H9 (cell line): ENCODE results near the gene PCSK2. TPM values are rescaled to one million over a fixed set of nuclear protein-coding genes. Genes with fewer than 3 reads are reported as not detected.

Experiments
- DNase-seq: peaks from one replicate; pipeline ENCODE4 v3.0.0-alpha.2; 2017
- H2AFZ ChIP-seq: one replicate; pipeline ENCODE4 v1.6.1; 2013; ENCODE audit warnings: mild to moderate bottlenecking, low read length, control low read depth, moderate library complexity
- H2AK5ac ChIP-seq: 2 replicates; pipeline ENCODE4 v1.6.1; 2013; ENCODE audit warnings: low read length, control low read depth, mixed read lengths; ENCODE audit not compliant: insufficient read length
- H2BK120ac ChIP-seq: one replicate; pipeline ENCODE4 v1.6.1; 2013; ENCODE audit warnings: low read depth, mild to moderate bottlenecking, low read length, control low read depth, inconsistent platforms; ENCODE audit not compliant: poor library complexity, severe bottlenecking
- H2BK12ac ChIP-seq: 2 replicates; pipeline ENCODE4 v1.6.1; 2013; ENCODE audit warnings: low read length, control low read depth, mixed read lengths, low read depth; ENCODE audit not compliant: insufficient read length
- H2BK15ac ChIP-seq: 2 replicates; pipeline ENCODE4 v1.6.1; 2013; ENCODE audit warnings: low read depth, low read length, control low read depth
- H2BK20ac ChIP-seq: one replicate; pipeline ENCODE4 v1.6.1; 2013; ENCODE audit warnings: low read depth, mild to moderate bottlenecking, low read length, control low read depth, inconsistent platforms; ENCODE audit not compliant: poor library complexity, severe bottlenecking
- H2BK5ac ChIP-seq: 2 replicates; pipeline ENCODE4 v1.6.1; 2013; ENCODE audit warnings: low read length, control low read depth, mixed read lengths; ENCODE audit not compliant: insufficient read length
- H3K14ac ChIP-seq: 2 replicates; pipeline ENCODE4 v1.6.1; 2013; ENCODE audit warnings: low read length, control low read depth; ENCODE audit not compliant: insufficient read depth
- H3K18ac ChIP-seq: 2 replicates; pipeline ENCODE4 v1.6.1; 2013; ENCODE audit warnings: low read depth, mild to moderate bottlenecking, mixed read lengths, low read length, control low read depth; ENCODE audit not compliant: insufficient read length
- H3K23ac ChIP-seq: 2 replicates; pipeline ENCODE4 v1.6.1; 2013; ENCODE audit warnings: low read length, control low read depth, mixed read lengths, low read depth; ENCODE audit not compliant: insufficient read length
- H3K23me2 ChIP-seq: 2 replicates; pipeline ENCODE4 v1.6.1; 2013; ENCODE audit warnings: low read depth, mild to moderate bottlenecking, mixed read lengths, low read length, control low read depth; ENCODE audit not compliant: insufficient read length, poor library complexity, severe bottlenecking
- H3K27ac ChIP-seq: 2 replicates; pipeline ENCODE4 v1.5.1; 2013; ENCODE audit warnings: low read length, control low read depth, mixed read lengths, low read depth; ENCODE audit not compliant: insufficient read length
- H3K27me3 ChIP-seq: 2 replicates; pipeline ENCODE4 v1.6.1; 2013; ENCODE audit warnings: low read length, control low read depth, inconsistent platforms; ENCODE audit not compliant: insufficient read depth
- H3K4ac ChIP-seq: 2 replicates; pipeline ENCODE4 v1.6.1; 2013; ENCODE audit warnings: low read depth, mild to moderate bottlenecking, control low read depth, inconsistent platforms, low read length, moderate library complexity
- H3K4me1 ChIP-seq: 2 replicates; pipeline ENCODE4 v1.6.1; 2013; ENCODE audit warnings: low read length, control low read depth, inconsistent platforms; ENCODE audit not compliant: insufficient read depth
- H3K4me2 ChIP-seq: 2 replicates; pipeline ENCODE4 v1.6.1; 2013; ENCODE audit warnings: low read length, control low read depth, mixed read lengths; ENCODE audit not compliant: insufficient read length, insufficient read depth
- H3K56ac ChIP-seq: 2 replicates; pipeline ENCODE4 v1.6.1; 2013; ENCODE audit warnings: low read depth, mild to moderate bottlenecking, mixed read lengths, low read length, control low read depth; ENCODE audit not compliant: insufficient read length
- H3K79me1 ChIP-seq: 2 replicates; pipeline ENCODE4 v1.6.1; 2013; ENCODE audit warnings: low read depth, mild to moderate bottlenecking, moderate library complexity, low read length, control low read depth, inconsistent platforms; ENCODE audit not compliant: insufficient read depth, poor library complexity, severe bottlenecking
- H3K79me2 ChIP-seq: 2 replicates; pipeline ENCODE4 v1.6.1; 2013; ENCODE audit warnings: low read length, control low read depth, inconsistent platforms; ENCODE audit not compliant: insufficient read depth
- H3K9ac ChIP-seq: 2 replicates; pipeline ENCODE4 v1.6.1; 2013; ENCODE audit warnings: low read length, control low read depth, mixed read lengths; ENCODE audit not compliant: insufficient read length; ENCODE audit errors: extremely low read depth
- H3K9me3 ChIP-seq: one replicate; pipeline ENCODE4 v1.6.1; 2013; ENCODE audit warnings: low read depth, low read length, inconsistent platforms; ENCODE audit not compliant: control insufficient read depth
- H3T11ph ChIP-seq: one replicate; pipeline ENCODE4 v1.6.1; 2013; ENCODE audit warnings: mild to moderate bottlenecking, low read length, control low read depth, inconsistent platforms
- H4K20me1 ChIP-seq: one replicate; pipeline ENCODE4 v1.6.1; 2013; ENCODE audit not compliant: control insufficient read depth, insufficient read length, insufficient read depth
- H4K5ac ChIP-seq: 2 replicates; pipeline ENCODE4 v1.6.1; 2013; ENCODE audit warnings: low read depth, mild to moderate bottlenecking, mixed read lengths, low read length, control low read depth; ENCODE audit not compliant: insufficient read length
- H4K8ac ChIP-seq: replicated peaks from 2 replicates; pipeline ENCODE4 v1.6.1; 2013; ENCODE audit warnings: low read length, control low read depth, mixed read lengths, low read depth; ENCODE audit not compliant: insufficient read length
- H4K91ac ChIP-seq: 2 replicates; pipeline ENCODE4 v1.6.1; 2013; ENCODE audit warnings: low read depth, mild to moderate bottlenecking, moderate library complexity, mixed read lengths, low read length, control low read depth; ENCODE audit not compliant: insufficient read length
- H3K27ac Mint-ChIP-seq, 3 experiments: 2 replicates in 2 of 3; 3 replicates in 1 of 3; pipeline ENCODE4 v1.8.0; 2020 to 2021; ENCODE audit warnings: mixed read lengths in 3 of 3, mild to moderate bottlenecking in 1 of 3, moderate library complexity in 1 of 3
- H3K27me3 Mint-ChIP-seq: 2 replicates; pipeline ENCODE4 v1.8.0; 2021; ENCODE audit warnings: low read depth, mild to moderate bottlenecking, moderate library complexity, mixed read lengths
- H3K36me3 Mint-ChIP-seq, 3 experiments: 2 replicates in 2 of 3; 3 replicates in 1 of 3; pipeline ENCODE4 v1.8.0; 2020 to 2021; ENCODE audit warnings: low read depth in 3 of 3, mixed read lengths in 3 of 3; ENCODE audit not compliant: insufficient read depth in 1 of 3
- H3K4me1 Mint-ChIP-seq, 2 experiments: 2 replicates each; pipeline ENCODE4 v1.8.0; 2020; ENCODE audit warnings: mixed read lengths in 2 of 2
- H3K4me3 Mint-ChIP-seq, 2 experiments: 2 replicates in 1 of 2; 3 replicates in 1 of 2; pipeline ENCODE4 v1.8.0; 2020 to 2021; ENCODE audit warnings: mild to moderate bottlenecking in 2 of 2, mixed read lengths in 2 of 2, moderate library complexity in 1 of 2
- H3K9me3 Mint-ChIP-seq, 2 experiments: 2 replicates in 1 of 2; 3 replicates in 1 of 2; pipeline ENCODE4 v1.8.0; 2020; ENCODE audit warnings: mild to moderate bottlenecking in 2 of 2, mixed read lengths in 2 of 2, moderate library complexity in 1 of 2
- CTCF ChIP-seq: fragments of 200-600 bp; sonication (generic); conservative IDR thresholded peaks from 3 replicates; pipeline ENCODE4 v1.8.0; 2021; ENCODE audit warnings: antibody characterized with exemption, mild to moderate bottlenecking
- WGBS: extraction: QIAGEN DNeasy Blood & Tissue Kit; methylation state at CpG from one replicate; pipeline ENCODE4 v1.1.7; 2013; ENCODE audit warnings: missing lambda C conversion rate, low lambda C conversion rate, mixed read lengths; ENCODE audit not compliant: insufficient read length; ENCODE audit errors: extremely low coverage; 5-methylcytosine and 5-hydroxymethylcytosine counted together
- total RNA-seq: library from RNA; stranded (reverse); gene quantifications from 2 replicates; pipeline ENCODE4 v1.2.1, GENCODE V29; 2021

The PCSK2 gene
- total RNA-seq, 1 experiment from 2014 or later, result 2.8 TPM

DNA sequence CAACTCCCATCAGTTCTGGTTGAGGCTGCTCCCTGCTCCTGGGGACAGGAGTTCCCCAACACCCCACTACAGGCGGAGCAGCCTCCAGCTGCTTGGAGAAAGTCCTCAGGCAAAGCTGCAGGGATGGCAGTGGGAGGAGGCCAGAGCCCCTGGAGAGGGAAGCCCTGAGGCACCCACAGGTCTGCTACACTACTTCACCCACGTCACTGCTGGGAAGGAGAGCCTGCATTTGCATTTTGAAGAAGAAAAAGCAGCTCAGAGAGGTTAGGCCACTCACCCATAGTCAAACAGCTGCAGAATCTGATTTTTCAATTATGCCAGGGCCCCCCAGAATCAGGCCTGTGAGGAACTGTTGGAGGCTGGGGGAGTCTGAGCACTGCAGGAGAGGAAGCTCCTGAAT lies 287.1 kb downstream of the PCSK2 start:
- Histone ChIP-seq H2AK5ac (no peak overlapping the region), H3K9me3 (no peaks in the 10 kb centered on the region), H2BK20ac (no peak overlapping the region), H3K56ac (no peak overlapping the region), H2BK12ac (no peak overlapping the region), H3K27me3 (no peaks in the 10 kb centered on the region), H3K79me2 (no peaks in the 10 kb centered on the region), H3K14ac (no peak overlapping the region), H4K20me1 (no peaks in the 10 kb centered on the region), H2BK5ac (no peak overlapping the region), H3T11ph (no peak overlapping the region), H4K91ac (no peak overlapping the region), H3K23ac (no peak overlapping the region), H2BK15ac (no peak overlapping the region), H2AFZ (no peak overlapping the region), H3K79me1 (no peaks in the 10 kb centered on the region), H2BK120ac (no peak overlapping the region), H3K4me2 (no peak overlapping the region), H3K27ac (no peak overlapping the region), H3K4me1 (no peaks in the 10 kb centered on the region), H3K18ac (no peak overlapping the region), H3K23me2 (no peaks in the 10 kb centered on the region), H3K4ac (no peak overlapping the region), H3K9ac (no peak overlapping the region), H4K8ac (no peak overlapping the region), H4K5ac (no peak overlapping the region)
- no peaks in the 10 kb centered on the region for H3K9me3 Mint-ChIP-seq
- TF ChIP-seq CTCF, result no peak
- H3K27me3 Mint-ChIP-seq, result no peaks in the 10 kb centered on the region
- no peak overlapping the region for H3K27ac Mint-ChIP-seq
- H3K36me3 Mint-ChIP-seq, result no peaks in the 10 kb centered on the region
- peaks cover 2 to 3% of the 10 kb centered on the region in 2 experiments; a peak in 2 of 4 replicates for H3K4me1 Mint-ChIP-seq
- no peak for DNase-seq
- WGBS, result no CpG with 5 or more reads among the region's 2 CpGs
- H3K4me3 Mint-ChIP-seq, result no peak overlapping the region
